ENCODE data around the gene FERMT1. TPM values are rescaled to one million over a fixed set of nuclear protein-coding genes. Genes with fewer than 3 reads are reported as not detected.
"Not testable (repeated sequence)": the region's sequence is repeated elsewhere in the genome, so short reads cannot be mapped to it uniquely, and the experiment has no call there.

Gene FERMT1
- total RNA-seq, 1 donor from 2014 or later = 1.4 TPM

DNA sequence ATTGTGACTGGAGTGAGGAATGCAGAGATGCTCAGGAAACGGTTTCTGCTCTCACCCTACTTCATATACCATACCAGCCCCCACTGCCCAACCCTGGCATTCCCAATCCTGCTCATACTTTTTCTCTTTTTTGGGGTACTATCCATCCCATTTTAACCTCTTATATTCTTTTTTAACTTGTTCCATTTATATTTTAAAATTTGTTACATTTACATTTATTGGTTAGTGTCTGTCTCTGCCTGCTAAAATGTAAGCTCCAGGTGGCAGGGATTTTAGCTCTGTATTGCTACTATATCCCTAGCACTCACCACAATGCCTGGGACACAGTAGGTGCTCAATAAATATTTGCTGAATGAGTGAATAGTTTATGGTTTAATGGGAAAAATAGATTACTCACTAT lies 8.1 kb downstream of the FERMT1 start:
- no peak for DNase-seq

- no peak for DNase-seq
Observed at GRCh38 chr20:6113951-6114350, 8.9 kb downstream of the FERMT1 start.

DNA sequence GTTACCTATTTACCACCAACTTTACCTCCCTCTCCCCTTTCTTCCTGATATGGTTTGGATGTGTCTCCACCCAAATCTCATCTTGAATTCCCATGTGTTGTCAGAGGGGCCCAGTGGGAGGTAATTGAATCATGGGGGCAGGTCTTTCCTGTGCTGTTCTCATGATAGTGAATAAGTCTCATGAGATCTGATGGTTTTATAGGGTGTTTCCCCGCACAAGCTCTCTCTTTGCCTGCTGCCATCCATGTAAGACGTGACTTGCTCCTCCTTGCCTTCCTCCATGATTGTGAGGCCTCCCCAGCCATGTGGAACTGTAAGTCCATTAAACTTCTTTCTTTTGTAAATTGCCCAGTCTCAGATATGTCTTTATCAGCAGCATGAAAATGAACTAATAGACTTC lies 9.9 kb downstream of the FERMT1 start:
- DNase-seq = not testable (repeated sequence)

DNA sequence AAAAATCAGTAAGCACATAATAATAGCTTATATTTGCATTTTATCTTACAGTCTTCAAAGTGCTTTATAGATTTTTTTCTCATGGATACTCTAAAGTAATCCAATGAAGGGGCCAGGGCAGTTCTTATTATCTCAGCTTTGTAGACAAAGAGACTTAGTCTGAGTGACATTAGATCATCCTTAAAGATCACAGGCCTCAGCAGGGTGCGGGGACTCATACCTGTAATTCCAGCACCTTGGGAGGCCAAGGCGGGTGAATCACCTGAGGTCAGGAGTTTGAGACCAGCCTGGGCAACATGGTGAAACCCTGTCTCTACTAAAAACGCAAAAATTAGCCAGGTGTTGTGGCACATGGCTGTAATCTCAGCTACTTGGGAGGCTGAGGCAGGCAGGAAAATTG lies 14.5 kb downstream of the FERMT1 start:
- no peak for DNase-seq

DNA sequence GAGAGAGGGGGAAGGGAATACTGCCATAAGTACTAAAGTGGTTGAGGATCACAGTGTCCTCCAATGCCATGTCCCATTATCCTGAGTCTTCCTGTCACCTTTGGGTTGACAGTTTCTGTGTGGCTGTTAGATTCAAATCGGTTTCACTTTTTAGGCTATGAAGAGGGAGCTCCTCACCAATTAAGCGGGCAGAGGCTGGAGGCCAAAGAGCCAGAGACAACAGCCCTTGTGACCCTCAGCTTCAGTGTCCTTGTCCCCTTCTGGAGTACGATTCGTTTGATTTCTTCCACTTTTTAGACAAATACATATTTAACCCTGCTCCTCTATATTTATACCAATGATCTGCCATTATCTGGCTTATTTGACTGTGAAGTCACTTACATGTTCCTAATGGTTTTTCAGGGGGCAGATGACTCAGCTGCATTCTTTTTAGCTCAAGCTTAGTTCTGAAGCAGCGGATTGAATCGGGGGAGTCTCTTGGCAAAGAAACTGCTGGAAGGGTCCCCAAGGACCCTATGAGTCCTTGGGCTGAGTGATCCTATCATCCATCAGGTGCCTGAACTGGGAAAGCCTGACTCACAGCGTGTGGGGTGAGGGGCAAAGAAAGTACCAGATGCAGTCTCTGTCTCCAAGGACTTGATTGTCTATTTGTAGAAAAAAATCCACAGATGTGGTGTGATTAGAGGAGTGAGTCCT lies 18.2 kb downstream of the FERMT1 start:
- DNase-seq = no peak

GRCh38 chr20:6103301-6103700 lies 19.5 kb downstream of the FERMT1 start:
- DNase-seq = no peak

- no peak for DNase-seq
Observed at GRCh38 chr20:6101346-6101745, 21.5 kb downstream of the FERMT1 start.

- DNase-seq = no peak
Observed at GRCh38 chr20:6100246-6100645, 22.6 kb downstream of the FERMT1 start.

- DNase-seq = no peak
Observed at GRCh38 chr20:6099819-6100218, 23.0 kb downstream of the FERMT1 start.

- no peak for DNase-seq
Observed at GRCh38 chr20:6095409-6095808, 27.4 kb downstream of the FERMT1 start.

DNA sequence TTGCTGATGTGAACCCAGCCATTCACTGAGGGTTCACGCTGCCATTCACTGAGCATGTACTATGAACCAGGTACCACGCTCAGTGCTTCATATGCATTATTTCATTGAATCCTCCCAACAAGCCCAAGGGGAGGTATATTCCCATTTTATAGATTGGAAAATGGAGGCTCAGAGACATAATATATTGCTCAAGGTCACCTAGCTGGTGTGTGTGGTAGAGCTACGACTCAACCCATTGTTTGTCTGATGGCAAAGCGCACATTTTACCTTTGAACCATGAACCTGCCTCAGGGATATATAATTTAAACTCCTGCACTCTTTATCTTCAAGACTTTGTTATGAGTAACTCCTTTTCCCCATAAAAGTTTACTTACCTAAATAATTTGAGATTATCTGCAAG lies 28.3 kb downstream of the FERMT1 start:
- DNase-seq = no peak

GRCh38 chr20:6094063-6094462 lies 28.8 kb downstream of the FERMT1 start:
- DNase-seq = no peak

GRCh38 chr20:6091661-6092060 lies 31.2 kb downstream of the FERMT1 start:
- DNase-seq = no peak

- no peak for DNase-seq
Observed at GRCh38 chr20:6086868-6087267, 36.0 kb downstream of the FERMT1 start.

DNA sequence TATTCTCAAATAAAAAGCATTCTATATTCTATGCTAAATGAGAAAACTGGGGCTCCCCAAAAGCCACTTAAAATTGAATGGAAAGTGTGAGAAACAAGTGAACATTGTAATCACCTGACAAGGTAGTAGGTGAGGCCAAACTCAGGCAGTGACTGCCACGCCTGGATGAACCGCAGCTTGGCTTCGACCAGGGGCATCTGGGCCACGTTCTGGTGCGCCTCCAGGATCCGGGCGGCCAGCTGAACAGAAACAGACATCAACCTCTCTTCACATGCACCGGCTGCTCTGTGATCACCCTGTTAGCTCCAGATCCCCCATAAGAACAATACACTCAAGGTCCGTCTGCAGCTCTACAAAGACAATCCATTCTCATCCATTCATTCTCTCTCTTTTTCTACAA lies 38.9 kb downstream of the FERMT1 start:
- DNase-seq = no peak

DNA sequence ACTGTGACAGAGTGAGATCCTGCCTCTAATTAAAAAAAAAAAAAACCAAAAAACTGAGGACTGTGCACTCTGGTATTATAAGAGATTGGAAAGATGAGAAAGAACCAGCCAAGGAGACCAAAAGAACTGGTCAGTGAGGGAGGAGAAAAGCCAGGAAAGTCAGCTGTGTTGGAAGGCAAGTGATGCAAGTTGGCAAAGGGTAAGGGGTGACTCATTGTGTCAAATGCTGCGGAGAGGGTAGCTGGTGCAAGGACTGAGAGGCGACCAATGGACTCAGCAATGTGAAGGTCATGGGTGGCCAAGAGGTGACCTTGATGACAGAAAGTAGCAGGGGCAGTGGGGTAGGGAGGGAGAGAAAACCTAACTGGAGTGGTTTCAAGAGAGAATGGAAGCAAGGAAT lies 41.6 kb downstream of the FERMT1 start:
- DNase-seq = no peak

- no peak for DNase-seq
Observed at GRCh38 chr20:6079016-6079415, 43.8 kb downstream of the FERMT1 start.

DNA sequence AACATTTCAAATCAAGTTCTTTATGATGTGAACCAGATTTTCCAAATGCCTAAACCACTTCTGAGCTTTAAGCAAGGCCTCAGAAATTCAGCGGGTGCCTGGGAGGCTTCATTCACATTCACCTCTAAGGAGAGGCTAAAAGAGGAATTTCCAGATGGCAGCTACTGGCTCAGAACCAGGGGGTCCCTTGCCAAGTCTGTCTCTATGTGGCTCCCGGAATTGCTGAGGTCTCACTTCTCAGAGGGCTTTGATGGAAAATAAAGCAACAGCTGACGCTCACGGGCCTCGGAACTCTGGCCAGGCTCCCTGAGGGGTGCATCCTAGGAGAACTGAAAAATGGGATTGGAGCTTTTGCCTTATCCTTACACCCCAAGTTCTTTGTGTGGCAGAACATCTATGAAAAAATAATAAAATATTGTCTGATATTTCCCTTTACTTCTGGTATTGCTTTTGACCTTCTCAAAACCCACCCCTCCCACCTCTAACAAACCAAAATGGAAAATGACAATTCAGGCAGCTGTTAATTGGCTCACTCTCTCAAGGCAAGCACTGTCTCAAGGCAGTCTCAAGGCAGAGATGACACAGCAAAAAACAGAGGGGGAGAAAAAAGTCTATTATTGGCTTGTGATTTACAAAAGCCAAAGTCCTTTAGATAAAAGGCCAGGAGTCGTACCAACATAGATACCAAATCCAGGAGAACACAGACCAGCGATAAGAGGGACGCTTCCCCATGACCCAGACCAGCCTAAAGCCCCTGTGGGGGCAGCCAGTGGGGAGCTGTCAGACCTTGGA lies 47.2 kb downstream of the FERMT1 start:
- DNase-seq = no peak

DNA sequence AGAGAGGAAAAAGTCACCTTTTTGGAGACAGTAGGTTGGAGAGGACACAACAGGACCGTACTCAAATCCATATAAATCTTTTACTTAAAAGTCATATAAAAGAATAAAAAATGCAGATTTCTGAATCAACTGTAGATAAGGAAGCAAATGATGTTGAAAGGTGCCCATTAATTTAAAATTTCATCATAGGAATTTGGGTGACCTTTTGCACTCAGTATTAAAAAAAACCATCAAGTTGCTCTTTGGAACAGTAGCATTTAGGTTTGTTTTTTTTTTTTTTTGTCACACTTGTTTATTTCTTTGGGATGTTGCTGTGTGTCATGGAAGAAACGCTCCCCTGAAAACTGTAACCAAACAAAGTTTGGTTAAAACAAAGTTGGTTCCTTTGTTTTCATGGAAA lies 48.0 kb downstream of the FERMT1 start:
- no peak for DNase-seq

- DNase-seq = no peak
Observed at GRCh38 chr20:6074145-6074561, 48.7 kb downstream of the FERMT1 start.

GRCh38 chr20:6070829-6071695 lies 51.8 kb downstream of the FERMT1 start:
- no peak for DNase-seq

GRCh38 chr20:6069669-6070068 lies 53.2 kb downstream of the FERMT1 start:
- DNase-seq = no peak

DNA sequence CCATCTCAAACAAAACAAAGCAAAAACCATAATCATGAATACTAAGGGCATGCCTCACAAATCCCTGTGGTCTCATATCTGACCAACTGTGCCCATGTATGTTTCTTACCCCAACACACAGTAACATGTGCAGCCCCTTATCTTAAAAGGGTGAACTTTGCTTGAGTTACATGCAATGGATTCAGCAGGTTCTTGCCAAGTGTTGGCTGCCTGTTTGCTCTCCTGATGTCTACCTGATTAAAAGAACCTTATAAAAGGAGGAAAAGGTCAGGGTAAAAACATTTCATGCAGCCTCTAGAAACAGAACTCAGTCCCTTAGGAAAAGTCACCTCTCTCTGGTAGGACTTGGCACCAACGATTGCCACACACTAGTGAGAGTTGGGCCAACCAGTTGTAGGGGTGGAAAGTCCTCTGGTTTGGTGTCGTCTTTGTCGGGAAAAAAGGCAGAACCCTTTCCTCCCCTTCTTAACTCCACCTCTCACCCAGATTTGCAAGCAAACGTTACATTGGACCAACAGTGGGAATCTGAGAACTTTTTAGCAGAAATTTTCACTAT lies 55.0 kb downstream of the FERMT1 start:
- no peak for DNase-seq

Measured in occipital lobe (tissue), 2 donors.